Neural progenitor cell (in vitro differentiated cells): Measurements from ENCODE around the gene DMWD.

ENCODE experiments used
- EZH2phosphoT487 ChIP-seq: fragments of 200-600 bp; sonication (generic); IDR thresholded peaks from 2 replicates; pipeline ENCODE4 v1.6.1; 2017; ENCODE audit warnings: antibody characterized with exemption
- TF ChIP-seq, protein P1 (sequence below): fragments of 200-600 bp; sonication (generic); IDR thresholded peaks from 2 replicates; pipeline ENCODE4 v1.5.1; 2017; ENCODE audit warnings: antibody characterized with exemption, mild to moderate bottlenecking

DNA sequence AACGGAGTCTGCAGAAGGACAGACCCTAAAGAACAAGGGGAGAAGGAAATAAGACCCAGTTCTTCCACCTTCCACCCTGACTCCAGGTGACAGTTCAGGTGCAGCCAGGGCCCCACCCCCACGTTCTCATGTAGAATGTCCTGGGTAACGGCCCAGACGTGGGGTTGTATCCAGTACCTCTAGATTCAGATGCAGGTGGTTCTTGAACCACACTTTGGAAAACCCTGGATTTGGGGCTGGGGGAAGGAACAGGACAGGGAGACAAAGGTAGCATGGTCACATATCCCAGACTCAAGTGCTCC is 12.5 kb downstream of the DMWD start:
- TF ChIP-seq, protein P1, sequence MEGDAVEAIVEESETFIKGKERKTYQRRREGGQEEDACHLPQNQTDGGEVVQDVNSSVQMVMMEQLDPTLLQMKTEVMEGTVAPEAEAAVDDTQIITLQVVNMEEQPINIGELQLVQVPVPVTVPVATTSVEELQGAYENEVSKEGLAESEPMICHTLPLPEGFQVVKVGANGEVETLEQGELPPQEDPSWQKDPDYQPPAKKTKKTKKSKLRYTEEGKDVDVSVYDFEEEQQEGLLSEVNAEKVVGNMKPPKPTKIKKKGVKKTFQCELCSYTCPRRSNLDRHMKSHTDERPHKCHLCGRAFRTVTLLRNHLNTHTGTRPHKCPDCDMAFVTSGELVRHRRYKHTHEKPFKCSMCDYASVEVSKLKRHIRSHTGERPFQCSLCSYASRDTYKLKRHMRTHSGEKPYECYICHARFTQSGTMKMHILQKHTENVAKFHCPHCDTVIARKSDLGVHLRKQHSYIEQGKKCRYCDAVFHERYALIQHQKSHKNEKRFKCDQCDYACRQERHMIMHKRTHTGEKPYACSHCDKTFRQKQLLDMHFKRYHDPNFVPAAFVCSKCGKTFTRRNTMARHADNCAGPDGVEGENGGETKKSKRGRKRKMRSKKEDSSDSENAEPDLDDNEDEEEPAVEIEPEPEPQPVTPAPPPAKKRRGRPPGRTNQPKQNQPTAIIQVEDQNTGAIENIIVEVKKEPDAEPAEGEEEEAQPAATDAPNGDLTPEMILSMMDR = no peak
- TF ChIP-seq EZH2phosphoT487 = no peak
